H1 (cell line): ENCODE data around the gene MEMO1. TPM values are rescaled to one million over a fixed set of nuclear protein-coding genes. Genes with fewer than 3 reads are reported as not detected.

ENCODE experiments used
- CTCF ChIA-PET: fragments of 300-600 bp; sonication (Branson Sonifier 250); formaldehyde crosslinking; loops from one replicate; lab custom pipeline; 2021; ENCODE audit not compliant: partially characterized antibody; lab: Charles Lee
- POLR2A ChIA-PET: fragments of 300-600 bp; sonication (Branson Sonifier 250); formaldehyde crosslinking; loops from one replicate; lab custom pipeline; 2021; ENCODE audit warnings: inconsistent platforms; ENCODE audit not compliant: partially characterized antibody; lab: Charles Lee
- DNase-seq, 2 experiments: peaks; one replicate each; pipeline versions ENCODE4 v3.0.0 to v3.0.0-alpha.2; 2010 to 2022; ENCODE audit warnings: low spot score in 2 of 2, low read depth in 1 of 2, mixed read lengths in 1 of 2
- FAIRE-seq: peaks from 2 replicates; lab custom pipeline; 2011; peaks lifted over from hg19 to GRCh38; lab: Jason Lieb, UNC
- H2AFZ ChIP-seq: 2 replicates; pipeline ENCODE4 v1.8.1; 2012; ENCODE audit warnings: low read length, inconsistent platforms
- H2AK5ac ChIP-seq: 2 replicates; pipeline ENCODE4 v1.6.1; 2013; ENCODE audit warnings: low read depth, low read length
- H2BK120ac ChIP-seq: replicated peaks from 2 replicates; pipeline ENCODE3; 2013; ENCODE audit warnings: low read depth, low read length, inconsistent platforms
- H2BK12ac ChIP-seq: 2 replicates; pipeline ENCODE4 v1.6.1; 2013; ENCODE audit warnings: low read depth, low read length
- H2BK15ac ChIP-seq: 2 replicates; pipeline ENCODE4 v1.6.1; 2013; ENCODE audit warnings: low read length
- H2BK20ac ChIP-seq: 2 replicates; pipeline ENCODE4 v1.6.1; 2013; ENCODE audit warnings: low read length
- H2BK5ac ChIP-seq: 2 replicates; pipeline ENCODE4 v1.6.1; 2013; ENCODE audit warnings: low read depth, low read length
- H3K14ac ChIP-seq: 2 replicates; pipeline ENCODE4 v1.6.1; 2013; ENCODE audit warnings: inconsistent platforms; ENCODE audit not compliant: insufficient read length
- H3K18ac ChIP-seq: 2 replicates; pipeline ENCODE4 v1.6.1; 2013; ENCODE audit warnings: low read length; ENCODE audit errors: extremely low read depth
- H3K23ac ChIP-seq: 2 replicates; pipeline ENCODE4 v1.6.1; 2013; ENCODE audit warnings: inconsistent platforms; ENCODE audit not compliant: insufficient read length
- H3K23me2 ChIP-seq: 2 replicates; pipeline ENCODE4 v1.6.1; 2013; ENCODE audit warnings: low read depth, low read length
- H3K27ac ChIP-seq: 2 replicates; pipeline ENCODE4 v1.6.1; 2011; ENCODE audit warnings: low read depth, low read length, inconsistent platforms
- H3K27me3 ChIP-seq, 4 experiments: replicated peaks in 1 of 4; 1 replicate in 1 of 4; 2 replicates in 3 of 4; pipeline versions ENCODE4 v1.6.1 to v1.8.1; 2011 to 2013; ENCODE audit warnings: low read length in 3 of 4, mild to moderate bottlenecking in 3 of 4, inconsistent platforms in 2 of 4, mixed read lengths in 2 of 4, moderate library complexity in 1 of 4; ENCODE audit not compliant: control insufficient read depth in 3 of 4, insufficient read depth in 3 of 4; ENCODE audit errors: extremely low read depth in 1 of 4
- H3K36me3 ChIP-seq, 4 experiments: 2 replicates each; pipeline versions ENCODE4 v1.6.1 to v1.8.1; 2011 to 2013; ENCODE audit warnings: mild to moderate bottlenecking in 4 of 4, low read length in 3 of 4, moderate library complexity in 2 of 4, control low read depth in 1 of 4, inconsistent platforms in 1 of 4; ENCODE audit not compliant: insufficient read depth in 4 of 4, control insufficient read depth in 2 of 4
- H3K4ac ChIP-seq: replicated peaks from 2 replicates; pipeline ENCODE3; 2013; ENCODE audit warnings: low read length, low read depth, mixed read lengths, inconsistent platforms; ENCODE audit not compliant: insufficient read length
- H3K4me1 ChIP-seq, 4 experiments: replicated peaks in 1 of 4; 1 replicate in 1 of 4; 2 replicates in 3 of 4; pipeline versions ENCODE4 v1.6.1 to v1.8.1; 2011 to 2013; ENCODE audit warnings: low read length in 3 of 4, inconsistent platforms in 2 of 4, mixed read lengths in 1 of 4; ENCODE audit not compliant: insufficient read depth in 4 of 4, control insufficient read depth in 3 of 4
- H3K4me2 ChIP-seq, 2 experiments: 2 replicates each; pipeline versions ENCODE4 v1.6.1 to v1.8.1; 2011 to 2013; ENCODE audit warnings: low read depth in 2 of 2, low read length in 2 of 2, control low read depth in 1 of 2, inconsistent platforms in 1 of 2, mild to moderate bottlenecking in 1 of 2; ENCODE audit not compliant: insufficient read depth in 1 of 2
- H3K4me3 ChIP-seq, 4 experiments: fragments of 200-600, 300-600 bp in 1 of 4; sonication (generic), shearing (Covaris generic), sonication (Bioruptor Twin) in 1 of 4; 2 replicates each; pipeline versions ENCODE4 v1.5.1 to v1.8.1; 2011 to 2016; ENCODE audit warnings: low read length in 4 of 4, low read depth in 3 of 4, control low read depth in 2 of 4, inconsistent platforms in 2 of 4, mild to moderate bottlenecking in 2 of 4, mixed read lengths in 1 of 4, moderate library complexity in 1 of 4; ENCODE audit not compliant: insufficient read depth in 2 of 4; ENCODE audit errors: extremely low read depth in 1 of 4
- H3K56ac ChIP-seq: replicated peaks from 2 replicates; pipeline ENCODE3; 2013; ENCODE audit warnings: low read depth, mild to moderate bottlenecking, mixed read lengths, low read length, inconsistent platforms; ENCODE audit not compliant: insufficient read length
- H3K79me1 ChIP-seq: 2 replicates; pipeline ENCODE4 v1.6.1; 2013; ENCODE audit warnings: low read depth, low read length, control low read depth
- H3K79me2 ChIP-seq, 2 experiments: 2 replicates each; pipeline versions ENCODE4 v1.6.1 to v1.8.1; 2012 to 2013; ENCODE audit warnings: low read length in 2 of 2, mild to moderate bottlenecking in 2 of 2, inconsistent platforms in 1 of 2; ENCODE audit not compliant: insufficient read depth in 2 of 2, control insufficient read depth in 1 of 2
- H3K9ac ChIP-seq, 4 experiments: replicated peaks in 1 of 4; 1 replicate in 1 of 4; 2 replicates in 3 of 4; pipeline versions ENCODE4 v1.6.1 to v1.8.1; 2011 to 2013; ENCODE audit warnings: low read depth in 3 of 4, low read length in 3 of 4, control low read depth in 2 of 4, mild to moderate bottlenecking in 2 of 4, moderate library complexity in 2 of 4, inconsistent platforms in 1 of 4; ENCODE audit errors: extremely low read depth in 1 of 4
- H3K9me3 ChIP-seq, 2 experiments: 2 replicates each; pipeline versions ENCODE4 v1.6.1 to v1.8.1; 2012 to 2013; ENCODE audit warnings: mild to moderate bottlenecking in 2 of 2, moderate library complexity in 2 of 2, control low read depth in 1 of 2, inconsistent platforms in 1 of 2, low read depth in 1 of 2, low read length in 1 of 2, mixed read lengths in 1 of 2; ENCODE audit not compliant: insufficient read depth in 2 of 2
- H4K20me1 ChIP-seq, 2 experiments: replicated peaks in 1 of 2; 2 replicates each; pipeline versions ENCODE3 to v1.8.1; 2011 to 2013; ENCODE audit warnings: inconsistent platforms in 2 of 2, low read length in 2 of 2, mild to moderate bottlenecking in 1 of 2; ENCODE audit not compliant: insufficient read depth in 2 of 2, control insufficient read depth in 1 of 2
- H4K5ac ChIP-seq: 2 replicates; pipeline ENCODE4 v1.6.1; 2013; ENCODE audit warnings: low read length, low read depth, mixed read lengths, inconsistent platforms; ENCODE audit not compliant: insufficient read length
- H4K8ac ChIP-seq: 2 replicates; pipeline ENCODE4 v1.8.0; 2013; ENCODE audit warnings: mild to moderate bottlenecking, moderate library complexity, low read length, inconsistent platforms; ENCODE audit not compliant: insufficient read depth; ENCODE audit errors: extremely low read depth
- H4K91ac ChIP-seq: replicated peaks from 2 replicates; pipeline ENCODE3; 2013; ENCODE audit warnings: low read length, mixed read lengths, inconsistent platforms; ENCODE audit not compliant: insufficient read length
- E2F6 ChIP-seq: IDR thresholded peaks from 2 replicates; pipeline ENCODE4 v1.6.1; 2012; ENCODE audit warnings: inconsistent platforms
- JUN ChIP-seq: IDR thresholded peaks from 2 replicates; pipeline ENCODE4 v1.6.1; 2011; ENCODE audit warnings: low read depth, mild to moderate bottlenecking, improper control_type of control experiment, low read length
- POU5F1 ChIP-seq: IDR thresholded peaks from 2 replicates; pipeline ENCODE4 v1.6.1; 2011; ENCODE audit warnings: low read depth, mild to moderate bottlenecking, low read length, moderate library complexity
- WGBS, 2 experiments: shearing (Covaris generic) in 1 of 2; methylation state at CpG; one replicate each; pipeline versions ENCODE4 v1.1.6 to v1.1.7; 2013 to 2015; ENCODE audit warnings: low lambda C conversion rate in 2 of 2, mixed read lengths in 2 of 2, inconsistent platforms in 1 of 2, low coverage in 1 of 2, missing lambda C conversion rate in 1 of 2; ENCODE audit not compliant: insufficient replicate concordance in 2 of 2, insufficient coverage in 1 of 2, insufficient read length in 1 of 2; ENCODE audit errors: extremely low coverage in 1 of 2, missing lambda C conversion rate in 1 of 2; 5-methylcytosine and 5-hydroxymethylcytosine counted together
- polyA plus RNA-seq, 7 experiments: library from polyadenylated mRNA; depleted of rRNA in 3 of 7; stranded (reverse) in 5 of 7; unstranded in 2 of 7; fragments of >200 nt in 5 of 7; fragments of 200-250 nt in 2 of 7; gene quantifications; 1 replicate in 5 of 7; 2 replicates in 1 of 7; 4 replicates in 1 of 7; pipeline versions ENCODE4 v1.2.1 to v1.2.3, GENCODE V29; 2011 to 2013; ENCODE audit warnings: missing spikeins in 2 of 7, mixed read lengths in 2 of 7
- total RNA-seq: library from RNA; stranded (reverse); fragmentation: NEBNext Ultra II Directional; extraction: Animal tissue kit (Norgen Biotek cat#: 25700); gene quantifications from 2 replicates; pipeline ENCODE4 v1.2.1, GENCODE V29; 2021

Gene MEMO1
- total and polyA plus RNA-seq, 2 of the 8 experiments (the other 6 are each of a cell fraction or from before 2014, with no cell fraction given), result 26.9 to 54.7 TPM

- H4K20me1 ChIP-seq, result peaks cover 0 to 1% of the 10 kb centered on the region in 2 experiments
- POLR2A ChIA-PET, result no interaction called here
- H2BK12ac ChIP-seq, result no peak overlapping the region
- no peak overlapping the region for H4K5ac ChIP-seq
- DNase-seq, result no peak
- no peak overlapping the region for H2BK15ac ChIP-seq
- H3K23me2 ChIP-seq, result no peaks in the 10 kb centered on the region; the same call in 1 of the 2 replicates
- H3K4ac ChIP-seq, result no peak overlapping the region
- 94% methylated on average over 3 of the region's 3 CpGs; no CpG with 5 or more reads in 1 of the 2 experiments for WGBS, 2 experiments
- no peak overlapping the region for H4K8ac ChIP-seq
- H2AK5ac ChIP-seq, result no peak overlapping the region
- H3K14ac ChIP-seq, result no peak overlapping the region
- H3K79me2 ChIP-seq, result peaks cover 0 to 6% of the 10 kb centered on the region in 2 experiments; a peak in 1 of 4 replicates
- no peak overlapping the region for H4K91ac ChIP-seq
- no peaks in the 10 kb centered on the region for H3K4me1 ChIP-seq
- no peak overlapping the region for H3K9ac ChIP-seq
- H3K23ac ChIP-seq, result no peak overlapping the region
- no peak overlapping the region for H2BK20ac ChIP-seq
- no peak overlapping the region for H2BK5ac ChIP-seq
- H2AFZ ChIP-seq, result no peak overlapping the region
- FAIRE-seq, result no peak
- no peak overlapping the region for H3K56ac ChIP-seq
- H3K18ac ChIP-seq, result no peak overlapping the region
- H3K36me3 ChIP-seq, result peaks cover 0 to 3% (median 0%) of the 10 kb centered on the region in 4 experiments; a peak in 1 of 8 replicates
- no peak overlapping the region for H3K4me2 ChIP-seq
- H3K4me3 ChIP-seq, result no peak overlapping the region
- H3K79me1 ChIP-seq, result no peaks in the 10 kb centered on the region
- CTCF ChIA-PET, result interaction anchor here (1.0 kb wide), 1 partner anchor 34 kb away, joined by 3 read pairs; no protein-coding TSS in a partner anchor
- H3K27ac ChIP-seq, result no peak overlapping the region
- H3K9me3 ChIP-seq, result no peaks in the 10 kb centered on the region
- no peaks in the 10 kb centered on the region for H3K27me3 ChIP-seq
- H2BK120ac ChIP-seq, result no peak overlapping the region
- TF ChIP-seq POU5F1 (no peak), JUN (no peak), E2F6 (no peak)
Observed at GRCh38 chr2:31937741-31938140, 73.1 kb downstream of the MEMO1 start.
